HCT116 (cell line): ENCODE data around the gene RAPSN. TPM values are rescaled to one million over a fixed set of nuclear protein-coding genes. Genes with fewer than 3 reads are reported as not detected.

ENCODE experiments used
- ATAC-seq: fragments of 200-7000 bp; cut with Tn5 transposase; 2 replicates; pipeline ENCODE4 v1.9.1; 2020; ENCODE audit warnings: mild to moderate bottlenecking, moderate library complexity
- BruUV-seq: library from RNA; stranded (reverse); fragments of 400-500 nt; replicated peaks from 2 replicates; lab custom pipeline; 2021; lab: Mats Ljungman, UMichigan
- CTCF ChIA-PET: fragments of 300-600 bp; sonication (Branson Sonifier 250); formaldehyde crosslinking; loops from one replicate; lab custom pipeline; 2021; ENCODE audit warnings: antibody characterized with exemption; lab: Charles Lee
- POLR2A ChIA-PET: fragments of 300-600, 350-600 bp; sonication (Branson Sonifier 250); formaldehyde crosslinking; loops from one replicate; lab custom pipeline; 2021; ENCODE audit warnings: antibody characterized with exemption; lab: Charles Lee
- RAD21 ChIA-PET, 2 experiments: fragments of 300-600 bp; sonication (Branson Sonifier 250); formaldehyde crosslinking; loops; one replicate each; lab custom pipeline; 2023; ENCODE audit warnings: low total read pairs in 2 of 2; ENCODE audit not compliant: uncharacterized antibody in 2 of 2, unreplicated experiment in 2 of 2, low non-redundant PET in 1 of 2; lab: Charles Lee
- DNase-seq: peaks from one replicate; pipeline ENCODE4 v3.0.0-alpha.2; 2010; ENCODE audit warnings: low read depth, low spot score
- H2AFZ ChIP-seq: fragments of 200-600 bp; shearing (Covaris generic), sonication (generic); 2 replicates; pipeline ENCODE4 v1.6.1; 2017; ENCODE audit warnings: low read depth, mixed run types, mixed read lengths, antibody characterized with exemption, low read length; ENCODE audit not compliant: poor library complexity, severe bottlenecking
- H3K27ac ChIP-seq: 2 replicates; pipeline ENCODE4 v1.5.1; 2012; ENCODE audit warnings: low read depth, low read length
- H3K27me3 ChIP-seq: fragments of 200-600 bp; sonication (generic); 2 replicates; pipeline ENCODE4 v1.6.1; 2016; ENCODE audit warnings: mixed run types, low read length, mixed read lengths; ENCODE audit not compliant: insufficient read depth
- H3K36me3 ChIP-seq, 2 experiments: fragments of 200-500 bp in 1 of 2; fragments of 200-600 bp in 1 of 2; sonication (Bioruptor generic) in 1 of 2; sonication (generic) in 1 of 2; 2 replicates each; pipeline versions ENCODE4 v1.5.1 to v1.6.1; 2014 to 2016; ENCODE audit warnings: low read length in 2 of 2, inconsistent platforms in 1 of 2, mixed read lengths in 1 of 2, mixed run types in 1 of 2; ENCODE audit not compliant: insufficient read depth in 2 of 2, control insufficient read depth in 1 of 2
- H3K4me1 ChIP-seq, 2 experiments: fragments of 200-600 bp in 1 of 2; sonication (generic) in 1 of 2; 2 replicates each; pipeline versions ENCODE4 v1.5.1 to v1.6.1; 2012 to 2017; ENCODE audit warnings: low read length in 2 of 2, inconsistent platforms in 1 of 2, mild to moderate bottlenecking in 1 of 2, mixed read lengths in 1 of 2, mixed run types in 1 of 2, moderate library complexity in 1 of 2; ENCODE audit not compliant: insufficient read depth in 2 of 2, control insufficient read depth in 1 of 2
- H3K4me2 ChIP-seq: fragments of 200-600 bp; sonication (generic); 2 replicates; pipeline ENCODE4 v1.6.1; 2017; ENCODE audit warnings: mixed run types, low read length, mixed read lengths
- H3K4me3 ChIP-seq, 2 experiments: fragments of 200-600 bp in 1 of 2; sonication (generic) in 1 of 2; replicated peaks in 1 of 2; 2 replicates each; pipeline ENCODE4 v1.5.1; 2011 to 2016; ENCODE audit warnings: low read length in 2 of 2, control low read depth in 1 of 2, low read depth in 1 of 2, mild to moderate bottlenecking in 1 of 2, mixed read lengths in 1 of 2, mixed run types in 1 of 2
- H3K79me2 ChIP-seq: fragments of 200-600 bp; sonication (generic); 2 replicates; pipeline ENCODE4 v1.6.1; 2017; ENCODE audit warnings: mild to moderate bottlenecking, mixed run types, low read length, moderate library complexity, mixed read lengths; ENCODE audit not compliant: insufficient read depth
- H3K9ac ChIP-seq: fragments of 200-600 bp; sonication (generic); 2 replicates; pipeline ENCODE4 v1.6.1; 2016; ENCODE audit warnings: low read length, mixed read lengths
- H3K9me2 ChIP-seq: fragments of 200-600 bp; sonication (generic), shearing (Covaris generic); 2 replicates; pipeline ENCODE4 v1.6.1; 2017; ENCODE audit warnings: mixed run types, mild to moderate bottlenecking, moderate library complexity; ENCODE audit not compliant: insufficient read depth
- H3K9me3 ChIP-seq, 2 experiments: fragments of 200-500 bp in 1 of 2; fragments of 200-600 bp in 1 of 2; sonication (Bioruptor generic) in 1 of 2; sonication (generic) in 1 of 2; 2 replicates each; pipeline ENCODE4 v1.6.1; 2014 to 2017; ENCODE audit warnings: low read length in 2 of 2, mixed read lengths in 2 of 2, inconsistent platforms in 1 of 2, low read depth in 1 of 2, mild to moderate bottlenecking in 1 of 2, mixed run types in 1 of 2, moderate library complexity in 1 of 2; ENCODE audit not compliant: control insufficient read depth in 1 of 2, insufficient read depth in 1 of 2
- H4K20me1 ChIP-seq: fragments of 200-600 bp; sonication (generic), shearing (Covaris generic); 2 replicates; pipeline ENCODE4 v1.6.1; 2017; ENCODE audit warnings: mixed run types, mild to moderate bottlenecking, moderate library complexity; ENCODE audit not compliant: insufficient read depth
- EZH2 ChIP-seq: fragments of 200-600 bp; sonication (generic); IDR thresholded peaks from 2 replicates; pipeline ENCODE4 v1.6.1; 2017; ENCODE audit warnings: antibody characterized with exemption, mixed run types
- EZH2phosphoT487 ChIP-seq: fragments of 200-600 bp; IDR thresholded peaks from 2 replicates; pipeline ENCODE4 v1.6.1; 2018; ENCODE audit warnings: antibody characterized with exemption, borderline replicate concordance
- POLR2AphosphoS5 ChIP-seq: IDR thresholded peaks from 2 replicates; pipeline ENCODE4 v1.6.1; 2011; ENCODE audit warnings: mild to moderate bottlenecking, low read depth, low read length, moderate library complexity
- SIN3A ChIP-seq: IDR thresholded peaks from 2 replicates; pipeline ENCODE4 v1.6.1; 2012; ENCODE audit warnings: low read depth
- ZFX ChIP-seq: fragments of 450-650 bp; IDR thresholded peaks from 2 replicates; pipeline ENCODE4 v1.6.1; 2017
- intact Hi-C: fragments of 100-400 bp; cut with micrococcal nuclease; formaldehyde crosslinking; loops from 2 replicates; pipeline ENCODE4 v1.10.0; 2022
- total RNA-seq: library from RNA; stranded (reverse); gene quantifications from one replicate; pipeline ENCODE4 v1.2.1, GENCODE V29; 2021; ENCODE audit not compliant: unreplicated experiment
- TF ChIP-seq, protein P1 (sequence below): IDR thresholded peaks from 2 replicates; pipeline ENCODE4 v1.6.1; 2011; ENCODE audit warnings: mild to moderate bottlenecking, low read length, moderate library complexity; ENCODE audit not compliant: insufficient replicate concordance; ENCODE audit errors: extremely low read depth
- TF ChIP-seq, protein P2 (sequence below): IDR thresholded peaks from 2 replicates; pipeline ENCODE4 v1.6.1; 2012; ENCODE audit warnings: low read depth
- TF ChIP-seq, protein P3 (sequence below), 3 experiments: fragments of 200-600 bp in 1 of 3; sonication (generic) in 1 of 3; IDR thresholded peaks in 2 of 3; conservative IDR thresholded peaks in 1 of 3; 2 replicates each; pipeline ENCODE4 v1.5.1; 2012 to 2017; ENCODE audit warnings: low read depth in 2 of 3, low read length in 2 of 3, antibody characterized with exemption in 1 of 3, borderline replicate concordance in 1 of 3, control low read depth in 1 of 3, mild to moderate bottlenecking in 1 of 3, mixed read lengths in 1 of 3, mixed run types in 1 of 3, moderate library complexity in 1 of 3; ENCODE audit not compliant: insufficient read depth in 1 of 3
- TF ChIP-seq, protein P4 (sequence below): IDR thresholded peaks from 2 replicates; pipeline ENCODE4 v1.6.1; 2012

Gene RAPSN
- total RNA-seq, 1 experiment from 2014 or later, result 0.57 TPM

DNA sequence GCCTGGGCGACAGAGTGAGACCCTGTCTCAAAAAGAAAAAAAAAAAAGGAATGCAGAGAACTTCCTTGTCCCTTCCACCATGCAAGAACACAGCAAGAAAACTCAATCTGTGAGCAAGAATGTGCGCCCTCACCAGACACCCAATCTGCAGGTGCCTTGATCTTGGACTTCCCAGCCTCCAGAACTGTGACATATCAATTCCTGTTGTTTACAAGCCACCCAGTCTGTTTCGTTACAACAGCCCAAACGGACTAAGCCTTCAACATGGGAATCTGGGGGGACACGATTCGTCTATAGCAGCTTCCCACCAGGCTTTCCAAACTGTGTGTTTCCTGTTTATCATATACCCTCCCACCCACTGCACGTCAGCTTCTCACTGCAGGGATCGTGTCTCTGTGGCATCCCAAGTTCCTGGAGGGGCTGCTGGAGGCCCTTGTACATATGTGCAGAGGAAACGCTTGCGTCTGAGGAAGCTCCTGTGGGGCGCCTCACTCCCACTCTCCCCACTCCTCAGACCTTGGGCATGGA lies 11.7 kb downstream of the RAPSN start:
- no TSS peak for BruUV-seq
- no peak for ATAC-seq

More for the DNA sequence above, 11.7 kb downstream of the RAPSN start:
- no peaks in the 10 kb centered on the region for H4K20me1 ChIP-seq
- no peak overlapping the region for H3K4me2 ChIP-seq
- no peaks in the 10 kb centered on the region for H3K4me1 ChIP-seq
- no peak overlapping the region for H2AFZ ChIP-seq
- no peak overlapping the region for H3K4me3 ChIP-seq
- no peak overlapping the region for H3K27ac ChIP-seq
- intact Hi-C loops, result no loop called here
- no peaks in the 10 kb centered on the region for H3K27me3 ChIP-seq
- CTCF ChIA-PET, result no interaction called here
- H3K9me2 ChIP-seq, result no peaks in the 10 kb centered on the region
- no peaks in the 10 kb centered on the region for H3K79me2 ChIP-seq
- POLR2A ChIA-PET, result no interaction called here
- no peaks in the 10 kb centered on the region for H3K9me3 ChIP-seq
- TF ChIP-seq, protein P1, sequence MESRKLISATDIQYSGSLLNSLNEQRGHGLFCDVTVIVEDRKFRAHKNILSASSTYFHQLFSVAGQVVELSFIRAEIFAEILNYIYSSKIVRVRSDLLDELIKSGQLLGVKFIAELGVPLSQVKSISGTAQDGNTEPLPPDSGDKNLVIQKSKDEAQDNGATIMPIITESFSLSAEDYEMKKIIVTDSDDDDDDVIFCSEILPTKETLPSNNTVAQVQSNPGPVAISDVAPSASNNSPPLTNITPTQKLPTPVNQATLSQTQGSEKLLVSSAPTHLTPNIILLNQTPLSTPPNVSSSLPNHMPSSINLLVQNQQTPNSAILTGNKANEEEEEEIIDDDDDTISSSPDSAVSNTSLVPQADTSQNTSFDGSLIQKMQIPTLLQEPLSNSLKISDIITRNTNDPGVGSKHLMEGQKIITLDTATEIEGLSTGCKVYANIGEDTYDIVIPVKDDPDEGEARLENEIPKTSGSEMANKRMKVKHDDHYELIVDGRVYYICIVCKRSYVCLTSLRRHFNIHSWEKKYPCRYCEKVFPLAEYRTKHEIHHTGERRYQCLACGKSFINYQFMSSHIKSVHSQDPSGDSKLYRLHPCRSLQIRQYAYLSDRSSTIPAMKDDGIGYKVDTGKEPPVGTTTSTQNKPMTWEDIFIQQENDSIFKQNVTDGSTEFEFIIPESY, result no peak
- TF ChIP-seq EZH2phosphoT487 (no peak), ZFX (no peak), EZH2 (no peak), POLR2AphosphoS5 (no peak), SIN3A (no peak)
- TF ChIP-seq, protein P2, sequence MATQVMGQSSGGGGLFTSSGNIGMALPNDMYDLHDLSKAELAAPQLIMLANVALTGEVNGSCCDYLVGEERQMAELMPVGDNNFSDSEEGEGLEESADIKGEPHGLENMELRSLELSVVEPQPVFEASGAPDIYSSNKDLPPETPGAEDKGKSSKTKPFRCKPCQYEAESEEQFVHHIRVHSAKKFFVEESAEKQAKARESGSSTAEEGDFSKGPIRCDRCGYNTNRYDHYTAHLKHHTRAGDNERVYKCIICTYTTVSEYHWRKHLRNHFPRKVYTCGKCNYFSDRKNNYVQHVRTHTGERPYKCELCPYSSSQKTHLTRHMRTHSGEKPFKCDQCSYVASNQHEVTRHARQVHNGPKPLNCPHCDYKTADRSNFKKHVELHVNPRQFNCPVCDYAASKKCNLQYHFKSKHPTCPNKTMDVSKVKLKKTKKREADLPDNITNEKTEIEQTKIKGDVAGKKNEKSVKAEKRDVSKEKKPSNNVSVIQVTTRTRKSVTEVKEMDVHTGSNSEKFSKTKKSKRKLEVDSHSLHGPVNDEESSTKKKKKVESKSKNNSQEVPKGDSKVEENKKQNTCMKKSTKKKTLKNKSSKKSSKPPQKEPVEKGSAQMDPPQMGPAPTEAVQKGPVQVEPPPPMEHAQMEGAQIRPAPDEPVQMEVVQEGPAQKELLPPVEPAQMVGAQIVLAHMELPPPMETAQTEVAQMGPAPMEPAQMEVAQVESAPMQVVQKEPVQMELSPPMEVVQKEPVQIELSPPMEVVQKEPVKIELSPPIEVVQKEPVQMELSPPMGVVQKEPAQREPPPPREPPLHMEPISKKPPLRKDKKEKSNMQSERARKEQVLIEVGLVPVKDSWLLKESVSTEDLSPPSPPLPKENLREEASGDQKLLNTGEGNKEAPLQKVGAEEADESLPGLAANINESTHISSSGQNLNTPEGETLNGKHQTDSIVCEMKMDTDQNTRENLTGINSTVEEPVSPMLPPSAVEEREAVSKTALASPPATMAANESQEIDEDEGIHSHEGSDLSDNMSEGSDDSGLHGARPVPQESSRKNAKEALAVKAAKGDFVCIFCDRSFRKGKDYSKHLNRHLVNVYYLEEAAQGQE, result no peak
- TF ChIP-seq, protein P3, sequence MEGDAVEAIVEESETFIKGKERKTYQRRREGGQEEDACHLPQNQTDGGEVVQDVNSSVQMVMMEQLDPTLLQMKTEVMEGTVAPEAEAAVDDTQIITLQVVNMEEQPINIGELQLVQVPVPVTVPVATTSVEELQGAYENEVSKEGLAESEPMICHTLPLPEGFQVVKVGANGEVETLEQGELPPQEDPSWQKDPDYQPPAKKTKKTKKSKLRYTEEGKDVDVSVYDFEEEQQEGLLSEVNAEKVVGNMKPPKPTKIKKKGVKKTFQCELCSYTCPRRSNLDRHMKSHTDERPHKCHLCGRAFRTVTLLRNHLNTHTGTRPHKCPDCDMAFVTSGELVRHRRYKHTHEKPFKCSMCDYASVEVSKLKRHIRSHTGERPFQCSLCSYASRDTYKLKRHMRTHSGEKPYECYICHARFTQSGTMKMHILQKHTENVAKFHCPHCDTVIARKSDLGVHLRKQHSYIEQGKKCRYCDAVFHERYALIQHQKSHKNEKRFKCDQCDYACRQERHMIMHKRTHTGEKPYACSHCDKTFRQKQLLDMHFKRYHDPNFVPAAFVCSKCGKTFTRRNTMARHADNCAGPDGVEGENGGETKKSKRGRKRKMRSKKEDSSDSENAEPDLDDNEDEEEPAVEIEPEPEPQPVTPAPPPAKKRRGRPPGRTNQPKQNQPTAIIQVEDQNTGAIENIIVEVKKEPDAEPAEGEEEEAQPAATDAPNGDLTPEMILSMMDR (IDR thresholded peaks at IDR 0.05 in 2 of 3, conservative IDR thresholded peaks at IDR 0.05 in 1 of 3; ENCODE audit: borderline replicate concordance in 1 of 3, insufficient read depth in 1 of 3, low read depth in 2 of 3, low read length in 2 of 3), result no peak
- TF ChIP-seq, protein P4, sequence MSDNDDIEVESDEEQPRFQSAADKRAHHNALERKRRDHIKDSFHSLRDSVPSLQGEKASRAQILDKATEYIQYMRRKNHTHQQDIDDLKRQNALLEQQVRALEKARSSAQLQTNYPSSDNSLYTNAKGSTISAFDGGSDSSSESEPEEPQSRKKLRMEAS, result no peak
- no peak overlapping the region for H3K9ac ChIP-seq
- DNase-seq, result no peak
- RAD21 ChIA-PET, result no interaction called here
- no peaks in the 10 kb centered on the region for H3K36me3 ChIP-seq
